Osteocyte (in vitro differentiated cells): ENCODE results near the gene TNKS1BP1. TPM values are rescaled to one million over a fixed set of nuclear protein-coding genes. Genes with fewer than 3 reads are reported as not detected.

ENCODE experiments used
- DNase-seq: peaks from one replicate; pipeline ENCODE4 v3.0.0; 2021; ENCODE audit warnings: mixed read lengths; ENCODE audit not compliant: unreplicated experiment; ENCODE audit errors: extremely low spot score
- H3K27ac Mint-ChIP-seq: one replicate; pipeline ENCODE4 v1.8.0; 2021; ENCODE audit warnings: mild to moderate bottlenecking, mixed read lengths; ENCODE audit not compliant: unreplicated experiment
- H3K27me3 Mint-ChIP-seq: one replicate; pipeline ENCODE4 v1.8.0; 2021; ENCODE audit warnings: mixed read lengths; ENCODE audit not compliant: unreplicated experiment
- H3K36me3 Mint-ChIP-seq: one replicate; pipeline ENCODE4 v1.8.0; 2021; ENCODE audit warnings: mixed read lengths; ENCODE audit not compliant: unreplicated experiment
- H3K4me1 Mint-ChIP-seq: one replicate; pipeline ENCODE4 v1.8.0; 2021; ENCODE audit warnings: mixed read lengths; ENCODE audit not compliant: unreplicated experiment
- H3K4me3 Mint-ChIP-seq: one replicate; pipeline ENCODE4 v1.8.0; 2021; ENCODE audit warnings: mild to moderate bottlenecking, moderate library complexity, mixed read lengths; ENCODE audit not compliant: unreplicated experiment
- H3K9me3 Mint-ChIP-seq: one replicate; pipeline ENCODE4 v1.8.0; 2021; ENCODE audit warnings: mixed read lengths; ENCODE audit not compliant: unreplicated experiment
- total RNA-seq: library from RNA; stranded (reverse); gene quantifications from 2 replicates; pipeline ENCODE4 v1.2.1, GENCODE V29; 2021
- TF ChIP-seq, protein P1 (sequence below): fragments of 200-600 bp; sonication (generic); IDR thresholded peaks from 2 replicates; pipeline ENCODE4 v1.5.0; 2021; ENCODE audit warnings: antibody characterized with exemption, mild to moderate bottlenecking, moderate library complexity

TNKS1BP1 gene
- total RNA-seq, 1 donor from 2014 or later: 152 TPM

- H3K4me1 Mint-ChIP-seq: peaks cover 31% of the 10 kb centered on the region
- DNase-seq: no peak
- TF ChIP-seq, protein P1, sequence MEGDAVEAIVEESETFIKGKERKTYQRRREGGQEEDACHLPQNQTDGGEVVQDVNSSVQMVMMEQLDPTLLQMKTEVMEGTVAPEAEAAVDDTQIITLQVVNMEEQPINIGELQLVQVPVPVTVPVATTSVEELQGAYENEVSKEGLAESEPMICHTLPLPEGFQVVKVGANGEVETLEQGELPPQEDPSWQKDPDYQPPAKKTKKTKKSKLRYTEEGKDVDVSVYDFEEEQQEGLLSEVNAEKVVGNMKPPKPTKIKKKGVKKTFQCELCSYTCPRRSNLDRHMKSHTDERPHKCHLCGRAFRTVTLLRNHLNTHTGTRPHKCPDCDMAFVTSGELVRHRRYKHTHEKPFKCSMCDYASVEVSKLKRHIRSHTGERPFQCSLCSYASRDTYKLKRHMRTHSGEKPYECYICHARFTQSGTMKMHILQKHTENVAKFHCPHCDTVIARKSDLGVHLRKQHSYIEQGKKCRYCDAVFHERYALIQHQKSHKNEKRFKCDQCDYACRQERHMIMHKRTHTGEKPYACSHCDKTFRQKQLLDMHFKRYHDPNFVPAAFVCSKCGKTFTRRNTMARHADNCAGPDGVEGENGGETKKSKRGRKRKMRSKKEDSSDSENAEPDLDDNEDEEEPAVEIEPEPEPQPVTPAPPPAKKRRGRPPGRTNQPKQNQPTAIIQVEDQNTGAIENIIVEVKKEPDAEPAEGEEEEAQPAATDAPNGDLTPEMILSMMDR: no peak
- no peak overlapping the region for H3K27ac Mint-ChIP-seq
- H3K27me3 Mint-ChIP-seq: no peaks in the 10 kb centered on the region
- peaks cover 21% of the 10 kb centered on the region for H3K36me3 Mint-ChIP-seq
- no peaks in the 10 kb centered on the region for H3K9me3 Mint-ChIP-seq
- H3K4me3 Mint-ChIP-seq: no peak overlapping the region
Measured at GRCh38 chr11:57315491-57315890, 9.3 kb downstream of the TNKS1BP1 start.

- Mint-ChIP-seq H3K27ac (no peak overlapping the region), H3K4me1 (peaks cover 38% of the 10 kb centered on the region), H3K36me3 (peaks cover 30% of the 10 kb centered on the region), H3K9me3 (no peaks in the 10 kb centered on the region), H3K4me3 (no peak overlapping the region), H3K27me3 (no peaks in the 10 kb centered on the region)
- TF ChIP-seq, protein P1: no peak
- DNase-seq: no peak
Measured at GRCh38 chr11:57314221-57314973, 10.4 kb downstream of the TNKS1BP1 start.

- TF ChIP-seq, protein P1: no peak
- H3K27me3 Mint-ChIP-seq: no peaks in the 10 kb centered on the region
- H3K9me3 Mint-ChIP-seq: no peaks in the 10 kb centered on the region
- H3K36me3 Mint-ChIP-seq: peaks cover 32% of the 10 kb centered on the region
- DNase-seq: no peak
- H3K4me1 Mint-ChIP-seq: peaks cover 37% of the 10 kb centered on the region
- H3K4me3 Mint-ChIP-seq: no peak overlapping the region
- no peak overlapping the region for H3K27ac Mint-ChIP-seq
Measured at GRCh38 chr11:57313788-57314135, 11.0 kb downstream of the TNKS1BP1 start.

GRCh38 chr11:57313071-57313787, 11.5 kb downstream of the TNKS1BP1 start:
- Mint-ChIP-seq H3K9me3 (no peaks in the 10 kb centered on the region), H3K4me1 (peaks cover 41% of the 10 kb centered on the region), H3K27me3 (no peaks in the 10 kb centered on the region), H3K36me3 (peaks cover 34% of the 10 kb centered on the region), H3K27ac (no peak overlapping the region), H3K4me3 (no peak overlapping the region)
- TF ChIP-seq, protein P1: no peak
- DNase-seq: no peak

- H3K4me3 Mint-ChIP-seq: no peak overlapping the region
- H3K9me3 Mint-ChIP-seq: no peaks in the 10 kb centered on the region
- H3K36me3 Mint-ChIP-seq: peaks cover 35% of the 10 kb centered on the region
- peaks cover 43% of the 10 kb centered on the region for H3K4me1 Mint-ChIP-seq
- TF ChIP-seq, protein P1: no peak
- DNase-seq: no peak
- H3K27ac Mint-ChIP-seq: peak overlapping the region; percentile 81
- no peaks in the 10 kb centered on the region for H3K27me3 Mint-ChIP-seq
Measured at GRCh38 chr11:57312511-57313021, 12.2 kb downstream of the TNKS1BP1 start.
